Measurements from ENCODE around the gene COL23A1.

The COL23A1 gene

GRCh38 chr5:178551468-178551867 is 38.7 kb downstream of the COL23A1 start:
- DNase-seq, result no peak

- DNase-seq, result peak; percentile 13
Observed at GRCh38 chr5:178551059-178551458, 39.1 kb downstream of the COL23A1 start.

- DNase-seq, result no peak
Observed at GRCh38 chr5:178548746-178549145, 41.4 kb downstream of the COL23A1 start.

- DNase-seq, result no peak
Observed at GRCh38 chr5:178547753-178548415, 42.3 kb downstream of the COL23A1 start.

- DNase-seq, result no peak
Observed at GRCh38 chr5:178547052-178547666, 43.0 kb downstream of the COL23A1 start.

- no peak for DNase-seq
Observed at GRCh38 chr5:178546675-178547033, 43.5 kb downstream of the COL23A1 start.

GRCh38 chr5:178545941-178546674 is 44.1 kb downstream of the COL23A1 start:
- DNase-seq, result no peak

- no peak for DNase-seq
Observed at GRCh38 chr5:178545176-178545575, 45.0 kb downstream of the COL23A1 start.

- DNase-seq, result no peak
Observed at GRCh38 chr5:178544166-178544834, 45.9 kb downstream of the COL23A1 start.

- no peak for DNase-seq
Observed at GRCh38 chr5:178542455-178542854, 47.7 kb downstream of the COL23A1 start.

- no peak for DNase-seq
Observed at GRCh38 chr5:178540526-178540925, 49.7 kb downstream of the COL23A1 start.

- DNase-seq, result no peak
Observed at GRCh38 chr5:178538741-178539229, 51.4 kb downstream of the COL23A1 start.

- no peak for DNase-seq
Observed at GRCh38 chr5:178537467-178538371, 52.5 kb downstream of the COL23A1 start.

- no peak for DNase-seq
Observed at GRCh38 chr5:178536541-178537466, 53.4 kb downstream of the COL23A1 start.

GRCh38 chr5:178535299-178536175 is 54.7 kb downstream of the COL23A1 start:
- DNase-seq, result no peak

- DNase-seq, result no peak
Observed at GRCh38 chr5:178533136-178533535, 57.1 kb downstream of the COL23A1 start.

- DNase-seq, result no peak
Observed at GRCh38 chr5:178532666-178533065, 57.5 kb downstream of the COL23A1 start.

- DNase-seq, result no peak
Observed at GRCh38 chr5:178532236-178532635, 58.0 kb downstream of the COL23A1 start.

GRCh38 chr5:178531786-178532185 is 58.4 kb downstream of the COL23A1 start:
- no peak for DNase-seq

- no peak for DNase-seq
Observed at GRCh38 chr5:178530526-178530925, 59.7 kb downstream of the COL23A1 start.
